ENCODE results near the gene TRAPPC3. TPM values are rescaled to one million over a fixed set of nuclear protein-coding genes. Genes with fewer than 3 reads are reported as not detected.
"Not testable (repeated sequence)": the region's sequence is repeated elsewhere in the genome, so short reads cannot be mapped to it uniquely, and the experiment has no call there.

TRAPPC3 gene
- total RNA-seq, result 10 to 100 TPM; 51.7 to 52.5 TPM

DNA sequence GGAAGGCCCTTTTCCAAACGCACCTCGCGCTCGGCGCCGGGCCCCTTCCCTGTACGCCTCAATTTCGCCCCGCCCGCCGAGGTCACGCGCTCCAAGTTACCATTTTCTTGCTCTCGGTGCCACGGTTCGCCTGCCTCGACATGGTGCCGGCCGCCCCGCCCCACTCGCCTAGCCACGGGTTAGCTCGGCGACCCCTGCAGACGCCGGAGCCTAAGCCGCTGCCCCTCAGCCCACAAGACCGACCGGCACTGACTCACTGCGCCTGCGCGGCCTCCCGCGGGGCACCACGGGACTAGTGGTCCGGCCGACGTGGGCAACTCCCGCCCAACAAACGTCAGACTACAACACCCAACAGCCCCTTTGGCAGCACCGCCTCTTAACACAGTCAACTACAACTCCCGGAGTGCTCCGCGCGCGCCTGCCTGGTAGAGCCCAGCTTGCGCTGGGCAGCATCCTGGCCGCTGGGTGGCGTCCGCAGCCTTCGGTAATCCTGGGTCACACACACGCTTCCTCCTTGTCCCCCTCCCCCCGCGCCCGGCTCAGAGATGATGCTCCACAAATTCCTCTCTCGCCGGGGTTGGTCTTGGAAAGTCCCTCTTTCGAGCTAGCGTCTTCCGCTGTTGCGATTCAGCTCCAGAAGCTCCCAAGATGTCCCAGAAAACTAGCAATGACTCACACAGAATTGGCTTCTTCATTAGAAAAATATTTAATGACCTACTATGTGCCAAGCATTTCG is at the start of gene TRAPPC3:
Gene TRAPPC3, minus strand, starts transcription at position 250 of the 736 bp plus-strand sequence. Its CDS starts 108 bp downstream, at position 142.
- POLR2A ChIA-PET, result interaction anchor here (0.5 to 4.2 kb wide), 15 partner anchors 12 to 380 kb away, joined by 3 to 98 read pairs (median 4); partner anchors contain the start of genes AGO3, CLSPN and THRAP3
- H3K4me3 Mint-ChIP-seq, result peak within 1 kb of the TSS; percentile 98
- H3K27me3 Mint-ChIP-seq, result no peaks in the 10 kb centered on the region
- ATAC-seq (ENCODE audit: low read depth) (peak; percentile 93), DNase-seq (peak; percentile 98)
- H3K4me1 Mint-ChIP-seq, result peaks cover 46% of the 10 kb centered on the region
- H3K36me3 Mint-ChIP-seq, result peaks cover 6% of the 10 kb centered on the region
- peak within 1 kb of the TSS; percentile 100 for H3K27ac Mint-ChIP-seq
- H3K9me3 Mint-ChIP-seq, result no peaks in the 10 kb centered on the region

GRCh38 chr1:36198641-36199040 is 49.4 kb upstream of the TRAPPC3 start:
- no peaks in the 10 kb centered on the region for H3K9me3 Mint-ChIP-seq
- ATAC-seq (ENCODE audit: low read depth) (no peak), DNase-seq (no peak)
- H3K36me3 Mint-ChIP-seq, result no peaks in the 10 kb centered on the region
- H3K27ac Mint-ChIP-seq, result no peak overlapping the region
- no peaks in the 10 kb centered on the region for H3K27me3 Mint-ChIP-seq
- POLR2A ChIA-PET, result interaction anchor here (0.7 kb wide), 1 partner anchor 252 kb away, joined by 3 read pairs; the partner anchor contains the start of gene OSCP1
- peaks cover 4% of the 10 kb centered on the region for H3K4me1 Mint-ChIP-seq
- H3K4me3 Mint-ChIP-seq, result no peak overlapping the region

DNA sequence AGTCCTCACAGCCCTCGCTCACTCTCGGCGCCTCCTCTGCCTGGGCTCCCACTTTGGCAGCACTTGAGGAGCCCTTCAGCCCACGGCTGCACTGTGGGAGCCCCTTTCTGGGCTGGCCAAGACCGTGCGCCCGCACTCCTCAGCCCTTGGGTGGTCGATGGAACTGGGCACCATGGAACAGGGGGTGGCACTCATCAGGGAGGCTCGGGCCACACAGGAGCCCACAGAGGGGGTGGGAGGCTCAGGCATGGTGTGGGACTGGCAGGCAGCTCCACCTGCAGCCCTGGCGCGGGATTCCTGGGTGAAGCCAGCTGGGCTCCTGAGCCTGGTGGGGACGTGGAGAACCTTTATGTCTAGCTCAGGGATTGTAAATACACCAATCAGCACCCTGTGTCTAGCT is 47.5 kb upstream of the TRAPPC3 start:
- not testable (repeated sequence) for ATAC-seq (ENCODE audit: low read depth); H3K27me3 Mint-ChIP-seq; H3K36me3 Mint-ChIP-seq; H3K4me1 Mint-ChIP-seq; H3K27ac Mint-ChIP-seq; H3K4me3 Mint-ChIP-seq; H3K9me3 Mint-ChIP-seq; DNase-seq
- POLR2A ChIA-PET, result interaction anchor here (0.7 kb wide), 1 partner anchor 27 kb away, joined by 5 read pairs; the partner anchor contains the start of gene THRAP3

DNA sequence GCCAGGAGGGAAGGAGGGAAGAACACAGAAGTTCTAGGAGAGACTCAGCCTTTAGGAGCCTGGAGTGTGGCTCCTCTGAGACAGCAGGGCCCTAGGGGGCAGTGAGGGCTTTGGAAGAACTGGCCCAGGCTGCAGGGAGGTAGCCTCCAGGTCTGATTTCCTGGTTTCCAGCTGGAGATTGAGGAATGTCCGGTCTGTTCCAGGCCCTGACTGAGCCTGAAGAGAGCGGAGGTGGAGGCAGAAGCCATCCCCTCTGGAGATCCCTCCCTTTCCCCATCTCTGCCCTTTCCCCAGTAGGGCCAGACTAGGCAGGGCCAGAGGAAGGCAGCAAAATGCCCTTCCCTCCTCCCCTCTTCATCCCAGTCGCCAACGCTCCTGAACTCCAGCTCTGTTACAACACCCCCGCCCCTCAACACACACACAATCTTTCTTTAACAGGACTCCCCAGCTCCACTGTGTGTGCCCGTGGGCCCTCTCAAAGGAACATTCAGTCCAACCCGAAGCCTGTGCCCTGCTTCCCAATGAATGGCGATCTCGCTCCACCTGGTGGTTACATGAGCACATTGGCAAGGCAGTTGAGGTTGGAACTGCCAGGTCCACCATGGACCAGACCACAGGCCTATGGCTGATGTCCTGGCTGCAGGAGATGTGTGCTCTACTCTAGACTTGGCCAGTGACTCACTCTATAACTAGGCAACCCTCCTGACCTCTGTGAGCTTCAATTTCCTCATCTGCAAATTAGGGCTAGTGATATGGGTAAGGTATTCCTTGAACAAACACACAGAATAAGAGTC is 38.7 kb upstream of the TRAPPC3 start:
- no peaks in the 10 kb centered on the region for H3K27me3 Mint-ChIP-seq
- no peaks in the 10 kb centered on the region for H3K9me3 Mint-ChIP-seq
- H3K4me1 Mint-ChIP-seq, result peaks cover 10% of the 10 kb centered on the region
- peak; percentile 74 for DNase-seq
- H3K4me3 Mint-ChIP-seq, result no peak overlapping the region
- peak overlapping the region; percentile 89 for H3K27ac Mint-ChIP-seq
- peak; percentile 96 for ATAC-seq (ENCODE audit: low read depth)
- peaks cover 4% of the 10 kb centered on the region for H3K36me3 Mint-ChIP-seq
- POLR2A ChIA-PET, result interaction anchor here (0.6 to 3.4 kb wide), 9 partner anchors 17 to 190 kb away, joined by 3 to 35 read pairs (median 10); partner anchors contain the start of genes MAP7D1, THRAP3 and TRAPPC3

- Mint-ChIP-seq H3K4me1 (peaks cover 10% of the 10 kb centered on the region), H3K27me3 (no peaks in the 10 kb centered on the region), H3K27ac (peak overlapping the region; percentile 49), H3K9me3 (no peaks in the 10 kb centered on the region), H3K36me3 (peaks cover 17% of the 10 kb centered on the region), H3K4me3 (no peak overlapping the region)
- POLR2A ChIA-PET, result interaction anchor here (0.6 to 2.2 kb wide), 5 partner anchors 20 to 105 kb away, joined by 3 to 14 read pairs (median 5); no protein-coding TSS in a partner anchor
- DNase-seq, result no peak
- ATAC-seq (ENCODE audit: low read depth), result no peak
Measured at GRCh38 chr1:36183309-36183856, 34.1 kb upstream of the TRAPPC3 start.

DNA sequence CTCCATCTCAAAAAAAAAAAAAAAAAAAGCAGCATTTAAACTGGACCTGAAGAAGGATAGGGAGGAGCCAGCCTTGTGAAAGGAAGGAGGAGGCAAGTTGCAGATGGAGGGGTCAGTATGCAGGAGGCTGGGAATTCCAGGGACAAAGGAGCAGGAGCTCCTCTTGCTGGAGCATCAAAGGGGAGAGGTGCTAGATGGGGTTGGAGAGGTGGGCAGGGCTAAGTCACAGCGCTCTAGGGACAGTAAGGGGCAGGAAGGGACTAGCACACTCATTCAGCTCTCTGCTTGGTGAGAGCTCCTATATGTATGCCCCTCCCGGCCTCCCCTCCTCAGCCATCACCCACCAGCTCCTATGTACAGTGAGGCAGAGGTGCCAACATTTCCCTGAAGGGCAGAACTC is 33.4 kb upstream of the TRAPPC3 start:
- POLR2A ChIA-PET, result interaction anchor here (0.6 to 2.2 kb wide), 3 partner anchors 22 to 87 kb away, joined by 3 to 14 read pairs (median 5); no protein-coding TSS in a partner anchor
- ATAC-seq (ENCODE audit: low read depth) (no peak), DNase-seq (no peak)
- no peaks in the 10 kb centered on the region for H3K9me3 Mint-ChIP-seq
- H3K27ac Mint-ChIP-seq, result peak overlapping the region; percentile 49
- peaks cover 17% of the 10 kb centered on the region for H3K36me3 Mint-ChIP-seq
- peaks cover 6% of the 10 kb centered on the region for H3K4me1 Mint-ChIP-seq
- no peaks in the 10 kb centered on the region for H3K27me3 Mint-ChIP-seq
- H3K4me3 Mint-ChIP-seq, result no peak overlapping the region

DNA sequence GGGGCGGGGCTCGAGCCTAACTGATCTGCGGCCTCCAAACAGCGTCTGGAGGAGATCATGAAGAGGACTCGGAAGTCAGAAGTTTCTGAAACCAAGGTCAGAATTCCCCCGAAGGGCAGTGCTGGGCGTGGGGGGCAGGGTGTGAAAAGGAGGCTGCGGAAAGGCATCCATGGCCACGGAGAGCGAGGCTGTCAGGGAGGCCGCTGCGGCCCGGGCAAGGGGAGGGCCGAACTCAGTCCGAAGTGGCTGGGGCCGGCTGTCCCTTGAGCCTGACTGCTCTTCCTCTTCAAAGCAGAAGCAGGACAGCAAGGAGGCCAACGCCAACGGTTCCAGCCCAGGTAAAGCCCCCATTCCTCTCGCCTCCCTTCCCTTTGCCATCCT is 29.9 kb upstream of the TRAPPC3 start:
- H3K4me1 Mint-ChIP-seq, result peaks cover 7% of the 10 kb centered on the region
- H3K27me3 Mint-ChIP-seq, result no peaks in the 10 kb centered on the region
- no peak overlapping the region for H3K27ac Mint-ChIP-seq
- no peak for ATAC-seq (ENCODE audit: low read depth)
- peaks cover 21% of the 10 kb centered on the region for H3K36me3 Mint-ChIP-seq
- DNase-seq, result no peak
- POLR2A ChIA-PET, result interaction anchor here (0.9 kb wide), 1 partner anchor 10 kb away, joined by 4 read pairs; no protein-coding TSS in a partner anchor
- H3K4me3 Mint-ChIP-seq, result no peak overlapping the region
- no peaks in the 10 kb centered on the region for H3K9me3 Mint-ChIP-seq

- ATAC-seq (ENCODE audit: low read depth) (no peak), DNase-seq (no peak)
- Mint-ChIP-seq H3K27me3 (no peaks in the 10 kb centered on the region), H3K9me3 (no peaks in the 10 kb centered on the region), H3K4me1 (peaks cover 7% of the 10 kb centered on the region), H3K4me3 (no peak overlapping the region), H3K27ac (no peak overlapping the region), H3K36me3 (peaks cover 23% of the 10 kb centered on the region)
- POLR2A ChIA-PET, result no interaction called here
Measured at GRCh38 chr1:36178471-36179219, 29.4 kb upstream of the TRAPPC3 start.

- Mint-ChIP-seq H3K27me3 (no peaks in the 10 kb centered on the region), H3K9me3 (no peaks in the 10 kb centered on the region), H3K27ac (no peak overlapping the region), H3K4me3 (no peak overlapping the region), H3K4me1 (peaks cover 2% of the 10 kb centered on the region), H3K36me3 (peaks cover 24% of the 10 kb centered on the region)
- DNase-seq (no peak), ATAC-seq (ENCODE audit: low read depth) (no peak)
- POLR2A ChIA-PET, result interaction anchor here (0.8 kb wide), 1 partner anchor 17 kb away, joined by 3 read pairs; no protein-coding TSS in a partner anchor
Measured at GRCh38 chr1:36177589-36178431, 28.5 kb upstream of the TRAPPC3 start.

GRCh38 chr1:36176106-36176949 is 27.0 kb upstream of the TRAPPC3 start:
- no peaks in the 10 kb centered on the region for H3K27me3 Mint-ChIP-seq
- no peak overlapping the region for H3K27ac Mint-ChIP-seq
- peaks cover 26% of the 10 kb centered on the region for H3K36me3 Mint-ChIP-seq
- H3K4me3 Mint-ChIP-seq, result no peak overlapping the region
- peaks cover 2% of the 10 kb centered on the region for H3K4me1 Mint-ChIP-seq
- H3K9me3 Mint-ChIP-seq, result no peaks in the 10 kb centered on the region
- DNase-seq (no peak), ATAC-seq (ENCODE audit: low read depth) (no peak)
- POLR2A ChIA-PET, result no interaction called here

Measured in activated naive CD8-positive, alpha-beta T cell treated with anti-CD3 and anti-CD28 coated beads, Interleukin-2, amount 10 ng/mL, durations not matched to agents 7 days and 5 days (primary cell).